ENCODE data around the gene DHRS11. TPM values are rescaled to one million over a fixed set of nuclear protein-coding genes. Genes with fewer than 3 reads are reported as not detected.
A peak's percentile ranks its signal among the peaks of the same experiment; 100 is the strongest.

DHRS11 gene
- total RNA-seq, 1 donor from 2014 or later, result 5.7 TPM

DNA sequence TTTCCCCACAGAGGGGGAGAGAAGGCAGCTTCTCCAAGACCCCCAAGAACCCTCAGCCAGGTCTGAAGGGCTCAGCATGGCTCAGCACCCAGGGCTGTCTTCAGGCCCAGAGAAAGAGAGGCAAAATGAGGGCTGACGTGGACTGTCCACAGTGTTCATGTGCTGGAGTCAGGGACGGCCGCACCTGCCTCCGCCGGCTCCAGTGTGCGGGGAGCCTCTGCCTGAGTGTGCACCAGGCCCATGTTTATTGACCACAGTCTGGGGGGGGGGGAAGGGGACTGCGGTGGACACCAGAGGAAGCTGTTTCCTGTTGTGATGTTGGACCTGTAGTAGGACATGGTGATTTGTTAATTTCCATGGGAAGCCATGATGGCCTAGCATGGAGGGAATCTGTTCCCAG, 16.6 kb downstream of the DHRS11 start:
- DNase-seq, result no peak
- TF ChIP-seq, protein P1, sequence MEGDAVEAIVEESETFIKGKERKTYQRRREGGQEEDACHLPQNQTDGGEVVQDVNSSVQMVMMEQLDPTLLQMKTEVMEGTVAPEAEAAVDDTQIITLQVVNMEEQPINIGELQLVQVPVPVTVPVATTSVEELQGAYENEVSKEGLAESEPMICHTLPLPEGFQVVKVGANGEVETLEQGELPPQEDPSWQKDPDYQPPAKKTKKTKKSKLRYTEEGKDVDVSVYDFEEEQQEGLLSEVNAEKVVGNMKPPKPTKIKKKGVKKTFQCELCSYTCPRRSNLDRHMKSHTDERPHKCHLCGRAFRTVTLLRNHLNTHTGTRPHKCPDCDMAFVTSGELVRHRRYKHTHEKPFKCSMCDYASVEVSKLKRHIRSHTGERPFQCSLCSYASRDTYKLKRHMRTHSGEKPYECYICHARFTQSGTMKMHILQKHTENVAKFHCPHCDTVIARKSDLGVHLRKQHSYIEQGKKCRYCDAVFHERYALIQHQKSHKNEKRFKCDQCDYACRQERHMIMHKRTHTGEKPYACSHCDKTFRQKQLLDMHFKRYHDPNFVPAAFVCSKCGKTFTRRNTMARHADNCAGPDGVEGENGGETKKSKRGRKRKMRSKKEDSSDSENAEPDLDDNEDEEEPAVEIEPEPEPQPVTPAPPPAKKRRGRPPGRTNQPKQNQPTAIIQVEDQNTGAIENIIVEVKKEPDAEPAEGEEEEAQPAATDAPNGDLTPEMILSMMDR (IDR thresholded peaks at IDR 0.05), result no peak
- intact Hi-C loops (cut with DNase I), result no loop called here

DNA sequence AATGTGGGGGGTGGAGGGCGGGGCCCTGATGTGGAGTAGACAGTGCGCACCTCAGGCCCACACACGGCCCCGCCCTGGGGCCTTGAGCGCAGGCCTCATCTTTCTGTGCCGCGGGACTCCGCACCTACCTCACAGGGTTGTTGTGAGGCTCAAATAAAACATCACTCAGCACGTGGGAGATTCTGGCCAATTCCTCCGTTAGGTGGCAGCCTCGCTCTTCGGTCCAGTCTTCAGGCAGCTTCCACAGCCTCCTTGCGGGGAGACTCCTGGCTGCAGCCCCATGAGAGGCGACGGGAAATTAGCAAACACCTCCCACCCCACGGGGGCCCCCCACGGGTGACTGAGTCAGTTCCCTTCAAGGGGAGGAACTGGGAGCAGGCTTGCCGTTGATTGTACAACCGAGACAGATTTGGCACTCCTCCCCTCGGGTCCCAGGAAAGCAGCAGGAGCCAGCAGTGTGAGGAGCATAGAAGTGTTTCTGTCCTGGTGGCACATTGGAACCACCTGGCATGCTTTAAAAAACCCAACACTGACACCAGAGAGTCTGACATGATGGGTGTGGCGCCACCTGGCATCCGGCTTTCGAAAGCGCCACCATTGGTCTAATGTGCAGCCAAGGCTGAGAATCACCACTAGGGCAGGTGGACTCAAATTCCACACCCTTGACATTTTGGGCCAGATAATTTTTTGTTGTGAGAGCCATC, 17.3 kb downstream of the DHRS11 start:
- H3K27me3 ChIP-seq, result peaks cover 3% of the 10 kb centered on the region
- intact Hi-C loops (cut with DNase I), result no loop called here

More for the DNA sequence above, 16.6 kb downstream of the DHRS11 start:
- Histone ChIP-seq H3K36me3 (no peaks in the 10 kb centered on the region), H3K9me3 (no peaks in the 10 kb centered on the region), H3K4me1 (no peaks in the 10 kb centered on the region), H3K27ac (no peak overlapping the region), H3K27me3 (no peaks in the 10 kb centered on the region), H3K4me3 (no peak overlapping the region)
- no peak for ATAC-seq

DNA sequence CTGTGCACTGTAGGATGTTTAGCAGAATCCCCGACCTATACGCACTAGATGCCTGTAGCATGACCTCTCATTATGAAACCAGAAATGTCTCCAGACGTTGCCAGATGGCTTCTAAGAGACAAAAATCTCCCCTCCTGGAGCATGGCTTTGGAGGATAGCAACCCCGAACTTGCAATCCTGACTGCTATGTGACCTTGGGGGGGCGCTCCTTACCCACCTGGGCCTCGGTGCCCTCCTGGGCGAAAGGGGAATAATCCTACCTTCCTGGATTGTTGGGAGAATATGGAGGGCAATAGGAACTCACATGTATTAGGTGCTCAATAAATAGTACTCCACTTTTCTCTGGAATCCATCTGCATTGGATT, 17.8 kb downstream of the DHRS11 start:
- Histone ChIP-seq H3K4me3 (no peak overlapping the region), H3K27me3 (peaks cover 5% of the 10 kb centered on the region), H3K27ac (no peak overlapping the region), H3K4me1 (no peaks in the 10 kb centered on the region), H3K36me3 (no peaks in the 10 kb centered on the region), H3K9me3 (no peaks in the 10 kb centered on the region)
- ATAC-seq (no peak), DNase-seq (no peak)
- TF ChIP-seq, protein P1 (IDR thresholded peaks at IDR 0.05), result no peak
- intact Hi-C loops (cut with DNase I), result no loop called here

More for the DNA sequence above, 17.3 kb downstream of the DHRS11 start:
- Histone ChIP-seq H3K27ac (no peak overlapping the region), H3K36me3 (no peaks in the 10 kb centered on the region), H3K4me3 (no peak overlapping the region), H3K9me3 (no peaks in the 10 kb centered on the region), H3K4me1 (no peaks in the 10 kb centered on the region)
- ATAC-seq (peak; percentile 64), DNase-seq (no peak)
- TF ChIP-seq, protein P1 (IDR thresholded peaks at IDR 0.05), result no peak

DNA sequence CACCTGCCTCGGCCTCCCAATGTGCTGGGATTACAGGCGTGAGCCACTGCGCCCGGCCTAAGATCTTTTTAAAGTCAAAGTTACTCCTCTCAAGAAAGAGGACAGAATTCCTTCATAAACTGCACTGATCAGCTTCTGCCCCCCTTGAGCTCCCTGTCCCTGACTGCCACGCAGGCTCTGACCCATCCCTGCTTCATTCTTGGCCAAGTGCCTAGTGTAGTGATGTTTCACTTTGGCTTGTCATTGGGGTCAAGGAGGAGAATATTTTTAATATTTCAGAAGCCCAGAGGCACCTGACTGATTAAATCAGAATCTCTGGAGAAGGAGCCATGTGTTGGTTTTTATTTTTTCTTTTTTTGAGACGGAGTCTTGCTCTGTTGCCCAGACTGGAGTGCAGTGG, 18.8 kb downstream of the DHRS11 start:
- H3K4me3 ChIP-seq, result no peak overlapping the region
- intact Hi-C loops (cut with DNase I), result no loop called here
- TF ChIP-seq, protein P1 (IDR thresholded peaks at IDR 0.05), result no peak
- ATAC-seq (no peak), DNase-seq (no peak)
- H3K27me3 ChIP-seq, result peaks cover 5% of the 10 kb centered on the region
- no peak overlapping the region for H3K27ac ChIP-seq
- H3K36me3 ChIP-seq, result no peaks in the 10 kb centered on the region
- no peaks in the 10 kb centered on the region for H3K4me1 ChIP-seq
- H3K9me3 ChIP-seq, result no peaks in the 10 kb centered on the region

DNA sequence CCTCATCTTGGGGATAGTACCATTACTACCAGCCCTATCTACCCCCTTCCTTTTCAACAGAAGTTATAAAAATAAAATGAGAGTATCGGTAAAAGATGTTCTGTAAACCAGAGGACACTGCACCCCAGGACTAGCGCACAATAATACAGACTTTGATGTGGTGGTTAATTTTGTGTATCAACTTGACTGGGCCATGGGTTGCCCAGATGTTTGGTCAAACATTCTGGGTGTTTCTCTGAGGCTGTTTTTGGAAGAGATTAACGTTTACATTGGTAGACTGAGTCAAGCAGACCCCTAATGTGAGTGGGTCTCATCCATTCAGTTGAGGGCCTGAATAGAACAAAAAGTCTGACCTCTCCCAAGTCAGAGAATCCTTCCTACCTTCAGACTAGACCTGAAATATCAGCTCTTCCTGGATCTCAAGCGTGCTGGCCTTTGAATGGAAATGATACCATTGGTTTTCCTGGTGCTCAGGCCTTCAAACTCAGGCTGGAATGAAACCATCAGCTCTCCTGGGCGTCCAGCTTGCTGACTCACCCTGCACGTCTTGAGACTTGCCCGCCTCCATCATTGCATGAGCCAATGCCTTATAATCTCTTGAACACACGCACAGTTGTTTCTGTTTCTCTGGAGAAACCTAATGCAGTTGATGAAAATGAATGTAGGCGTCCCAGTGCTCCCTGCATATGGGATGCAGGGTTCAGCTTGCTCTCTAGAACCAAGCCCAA, 19.8 kb downstream of the DHRS11 start:
- H3K4me1 ChIP-seq, result no peaks in the 10 kb centered on the region
- H3K27ac ChIP-seq, result no peak overlapping the region
- no peak overlapping the region for H3K4me3 ChIP-seq
- peaks cover 5% of the 10 kb centered on the region for H3K27me3 ChIP-seq
- H3K36me3 ChIP-seq, result no peaks in the 10 kb centered on the region
- TF ChIP-seq, protein P1 (IDR thresholded peaks at IDR 0.05), result no peak
- ATAC-seq (no peak), DNase-seq (no peak)
- H3K9me3 ChIP-seq, result no peaks in the 10 kb centered on the region
- intact Hi-C loops (cut with DNase I), result no loop called here
